Measurements from ENCODE around the gene LRRK2. TPM values are rescaled to one million over a fixed set of nuclear protein-coding genes. Genes with fewer than 3 reads are reported as not detected.
A peak's percentile ranks its signal among the peaks of the same experiment; 100 is the strongest.

Gene LRRK2
- total and polyA plus RNA-seq, 10 of the 15 experiments (the other 5 are each of a cell fraction or from before 2014, with no cell fraction given): 0.80 to 32.6 (median 1.4) TPM

DNA sequence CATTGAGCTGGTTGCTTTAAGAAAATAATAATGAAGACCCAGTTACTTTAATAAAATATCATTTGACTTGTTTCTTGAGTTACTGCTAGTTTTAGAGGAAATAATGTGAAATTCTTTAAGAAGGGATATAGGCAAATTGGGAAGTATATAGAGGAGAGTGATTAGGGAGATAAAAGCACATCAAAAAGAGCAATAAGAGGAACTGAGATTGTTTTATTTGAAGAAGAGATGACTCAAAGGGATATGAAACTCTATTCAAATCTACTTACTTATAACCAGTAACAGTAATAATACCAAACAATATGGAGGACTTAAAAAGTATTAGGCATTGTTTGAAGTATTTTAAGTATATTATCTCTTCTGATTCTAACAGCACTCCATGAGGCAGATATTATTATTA is 37.1 kb downstream of the LRRK2 start:
- peak; percentile 44 for FAIRE-seq
- ChIA-PET CTCF (interaction anchor here (1.3 kb wide), 1 partner anchor 13 kb away, joined by 4 read pairs; no protein-coding TSS in a partner anchor), RAD21 (ENCODE audit: unreplicated experiment) (interaction anchor here (0.6 to 2.4 kb wide), 6 partner anchors 11 to 104 kb away, joined by 3 to 14 read pairs (median 4); partner anchors contain the start of gene LRRK2), POLR2A (no interaction called here), SMC1A (ENCODE audit: uncharacterized antibody, unreplicated experiment) (interaction anchor here (0.7 to 6.8 kb wide), 12 partner anchors 9 to 106 kb away, joined by 3 to 48 read pairs (median 6); no protein-coding TSS in a partner anchor)
- Histone ChIP-seq H3K36me3 (ENCODE audit: control insufficient read depth in 2 of 2, insufficient read depth in 2 of 2, low read length in 1 of 2) (no peaks in the 10 kb centered on the region), H3K27ac (ENCODE audit: control insufficient read depth, insufficient read depth) (no peak overlapping the region), H2AFZ (ENCODE audit: control insufficient read depth, low read depth, low read length) (no peak overlapping the region), H3K4me3 (no peak overlapping the region), H3K9ac (ENCODE audit: control insufficient read depth, insufficient read depth, low read length) (no peak overlapping the region), H3K9me3 (replicated peaks; ENCODE audit: control insufficient read depth, insufficient read depth, low read length) (peaks cover 4% of the 10 kb centered on the region; the same call in 2 of the 3 replicates), H4K20me1 (ENCODE audit: control insufficient read depth, insufficient read depth) (no peaks in the 10 kb centered on the region), H3K4me1 (ENCODE audit: control insufficient read depth, insufficient read depth, low read length) (peaks cover 13% of the 10 kb centered on the region), H3K79me2 (ENCODE audit: control insufficient read depth, insufficient read depth, low read length) (no peaks in the 10 kb centered on the region), H3K27me3 (replicated peaks in 1 of 2; ENCODE audit: control insufficient read depth in 2 of 2, insufficient read depth in 2 of 2, low read length in 1 of 2) (no peaks in the 10 kb centered on the region), H3K4me2 (ENCODE audit: control insufficient read depth, insufficient read depth) (peak overlapping the region; percentile 15; the same call in 1 of the 2 replicates)
- ATAC-seq: peak; percentile 84
- no peak for DNase-seq (ENCODE audit: low read depth, low spot score)
- no TSS peak for BruUV-seq (replicated peaks)
- intact Hi-C loops (cut with micrococcal nuclease; ENCODE audit: unreplicated experiment) (loop anchor here (2.0 kb wide), 1 partner anchor 35 kb away; no protein-coding TSS in a partner anchor), in situ Hi-C loops (cut with MboI) (no loop called here)
- no peak for TF ChIP-seq MEF2A (IDR thresholded peaks at IDR 0.05; ENCODE audit: insufficient read depth, low read depth, low read length)
- TF ChIP-seq, protein P1, sequence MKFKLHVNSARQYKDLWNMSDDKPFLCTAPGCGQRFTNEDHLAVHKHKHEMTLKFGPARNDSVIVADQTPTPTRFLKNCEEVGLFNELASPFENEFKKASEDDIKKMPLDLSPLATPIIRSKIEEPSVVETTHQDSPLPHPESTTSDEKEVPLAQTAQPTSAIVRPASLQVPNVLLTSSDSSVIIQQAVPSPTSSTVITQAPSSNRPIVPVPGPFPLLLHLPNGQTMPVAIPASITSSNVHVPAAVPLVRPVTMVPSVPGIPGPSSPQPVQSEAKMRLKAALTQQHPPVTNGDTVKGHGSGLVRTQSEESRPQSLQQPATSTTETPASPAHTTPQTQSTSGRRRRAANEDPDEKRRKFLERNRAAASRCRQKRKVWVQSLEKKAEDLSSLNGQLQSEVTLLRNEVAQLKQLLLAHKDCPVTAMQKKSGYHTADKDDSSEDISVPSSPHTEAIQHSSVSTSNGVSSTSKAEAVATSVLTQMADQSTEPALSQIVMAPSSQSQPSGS (IDR thresholded peaks at IDR 0.05; ENCODE audit: low read length): peak; percentile 50
- TF ChIP-seq POLR2AphosphoS5 (IDR thresholded peaks at IDR 0.05; ENCODE audit: low read length): no peak
- no peak for TF ChIP-seq HDAC6 (IDR thresholded peaks at IDR 0.05; ENCODE audit: unreplicated experiment)
- TF ChIP-seq, protein P2, sequence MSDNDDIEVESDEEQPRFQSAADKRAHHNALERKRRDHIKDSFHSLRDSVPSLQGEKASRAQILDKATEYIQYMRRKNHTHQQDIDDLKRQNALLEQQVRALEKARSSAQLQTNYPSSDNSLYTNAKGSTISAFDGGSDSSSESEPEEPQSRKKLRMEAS (IDR thresholded peaks at IDR 0.05; ENCODE audit: low read depth, low read length): no peak
- TF ChIP-seq JUNB (IDR thresholded peaks at IDR 0.05): peak; percentile 63
- peak; percentile 54; the same call in 1 of the 2 replicates for TF ChIP-seq ATF7 (IDR thresholded peaks at IDR 0.05; ENCODE audit: low read depth)
- no peak for TF ChIP-seq NR2C1 (IDR thresholded peaks at IDR 0.05)
- TF ChIP-seq ZNF274 (IDR thresholded peaks at IDR 0.05; ENCODE audit: insufficient read depth, insufficient read length): no peak
- peak; percentile 24; the same call in 1 of the 2 replicates for TF ChIP-seq RUNX3 (IDR thresholded peaks at IDR 0.05; ENCODE audit: low read length)
- TF ChIP-seq CHD2 (IDR thresholded peaks at IDR 0.05; ENCODE audit: borderline replicate concordance, low read depth, low read length): peak; percentile 26; the same call in 1 of the 2 replicates
- no peak for TF ChIP-seq SREBF1 (IDR thresholded peaks at IDR 0.05; ENCODE audit: low read length)
- no peak for TF ChIP-seq EGR1 (IDR thresholded peaks at IDR 0.05; ENCODE audit: borderline replicate concordance in 1 of 2, low read depth in 2 of 2, low read length in 2 of 2)
- TF ChIP-seq IKZF2 (IDR thresholded peaks at IDR 0.05): peak; percentile 80 to 81
- no peak for TF ChIP-seq NFYA (IDR thresholded peaks at IDR 0.05; ENCODE audit: borderline replicate concordance, low read depth, low read length)
- TF ChIP-seq GABPA (IDR thresholded peaks at IDR 0.05; ENCODE audit: low read depth): no peak
- TF ChIP-seq IRF5 (IDR thresholded peaks at IDR 0.05; ENCODE audit: borderline replicate concordance): no peak
- TF ChIP-seq ZNF384 (IDR thresholded peaks at IDR 0.05; ENCODE audit: borderline replicate concordance, low read depth, low read length): no peak
- no peak for TF ChIP-seq TARDBP (IDR thresholded peaks at IDR 0.05; ENCODE audit: borderline replicate concordance)
- no peak for TF ChIP-seq YBX1 (IDR thresholded peaks at IDR 0.05)
- no peak for TF ChIP-seq CEBPB (IDR thresholded peaks at IDR 0.05; ENCODE audit: borderline replicate concordance in 1 of 2, low read depth in 2 of 2, low read length in 2 of 2)
- TF ChIP-seq MEF2B (IDR thresholded peaks at IDR 0.05; ENCODE audit: partially characterized antibody, poor library complexity, severe bottlenecking): peak; percentile 49
- peak; percentile 64 for TF ChIP-seq NFIC (IDR thresholded peaks at IDR 0.05; ENCODE audit: low read depth, low read length)
- no peak for TF ChIP-seq RAD51 (IDR thresholded peaks at IDR 0.05)
